Measurements from ENCODE around the gene LRFN2.
A peak's percentile ranks its signal among the peaks of the same experiment; 100 is the strongest.

Gene LRFN2

GRCh38 chr6:40477246-40478126 is 109.7 kb downstream of the LRFN2 start:
- no peak for DNase-seq (ENCODE audit: low read depth)

- no peak for DNase-seq (ENCODE audit: low read depth)
Observed at GRCh38 chr6:40476673-40477072, 110.5 kb downstream of the LRFN2 start.

GRCh38 chr6:40474937-40475336 is 112.2 kb downstream of the LRFN2 start:
- no peak for DNase-seq (ENCODE audit: low read depth)

GRCh38 chr6:40473026-40473425 is 114.1 kb downstream of the LRFN2 start:
- DNase-seq (ENCODE audit: low read depth) = no peak

GRCh38 chr6:40472353-40472752 is 114.8 kb downstream of the LRFN2 start:
- no peak for DNase-seq (ENCODE audit: low read depth)

- DNase-seq (ENCODE audit: low read depth) = no peak
Observed at GRCh38 chr6:40471243-40471642, 115.9 kb downstream of the LRFN2 start.

GRCh38 chr6:40469323-40469722 is 117.8 kb downstream of the LRFN2 start:
- no peak for DNase-seq (ENCODE audit: low read depth)

GRCh38 chr6:40466986-40467539 is 120.1 kb downstream of the LRFN2 start:
- DNase-seq (ENCODE audit: low read depth) = no peak

GRCh38 chr6:40461643-40462042 is 125.5 kb downstream of the LRFN2 start:
- DNase-seq (ENCODE audit: low read depth) = no peak

GRCh38 chr6:40460380-40460779 is 126.8 kb downstream of the LRFN2 start:
- DNase-seq (ENCODE audit: low read depth) = no peak

- no peak for DNase-seq (ENCODE audit: low read depth)
Observed at GRCh38 chr6:40457261-40457660, 129.9 kb downstream of the LRFN2 start.

GRCh38 chr6:40456390-40457013 is 130.7 kb downstream of the LRFN2 start:
- no peak for DNase-seq (ENCODE audit: low read depth)

- DNase-seq (ENCODE audit: low read depth) = no peak
Observed at GRCh38 chr6:40455686-40456389, 131.3 kb downstream of the LRFN2 start.

- no peak for DNase-seq (ENCODE audit: low read depth)
Observed at GRCh38 chr6:40450483-40450882, 136.7 kb downstream of the LRFN2 start.

- peak; percentile 28 for DNase-seq (ENCODE audit: low read depth)
Observed at GRCh38 chr6:40444811-40445210, 142.4 kb downstream of the LRFN2 start.

- DNase-seq (ENCODE audit: low read depth) = no peak
Observed at GRCh38 chr6:40444312-40444711, 142.9 kb downstream of the LRFN2 start.

- no peak for DNase-seq (ENCODE audit: low read depth)
Observed at GRCh38 chr6:40443842-40444241, 143.3 kb downstream of the LRFN2 start.

GRCh38 chr6:40442591-40442990 is 144.6 kb downstream of the LRFN2 start:
- no peak for DNase-seq (ENCODE audit: low read depth)

GRCh38 chr6:40441150-40441549 is 146.0 kb downstream of the LRFN2 start:
- no peak for DNase-seq (ENCODE audit: low read depth)

- no peak for DNase-seq (ENCODE audit: low read depth)
Observed at GRCh38 chr6:40440053-40440452, 147.1 kb downstream of the LRFN2 start.

GRCh38 chr6:40439026-40439800 is 148.0 kb downstream of the LRFN2 start:
- DNase-seq (ENCODE audit: low read depth) = no peak

All from stromal cell of bone marrow (primary cell).